Measurements from ENCODE around the gene FGF8.

GRCh38 chr10:101772017-101772894 is 3.7 kb downstream of the FGF8 start:
- no peak for TF ChIP-seq POLR2A (IDR thresholded peaks at IDR 0.05)
- no peak for TF ChIP-seq CTCF (IDR thresholded peaks at IDR 0.05 in 4 of 5, conservative IDR thresholded peaks at IDR 0.05 in 1 of 5)

Data from gastrocnemius medialis (tissue), 4 donors.